HG02852 (cell line): ENCODE data around the gene TGM6.

Experiments
- ATAC-seq: cut with Tn5 transposase; IDR thresholded peaks from one replicate; pipeline ENCODE4 v1.9.1; 2021; ENCODE audit warnings: mild to moderate bottlenecking, moderate library complexity; ENCODE audit not compliant: unreplicated experiment

TGM6 gene

DNA sequence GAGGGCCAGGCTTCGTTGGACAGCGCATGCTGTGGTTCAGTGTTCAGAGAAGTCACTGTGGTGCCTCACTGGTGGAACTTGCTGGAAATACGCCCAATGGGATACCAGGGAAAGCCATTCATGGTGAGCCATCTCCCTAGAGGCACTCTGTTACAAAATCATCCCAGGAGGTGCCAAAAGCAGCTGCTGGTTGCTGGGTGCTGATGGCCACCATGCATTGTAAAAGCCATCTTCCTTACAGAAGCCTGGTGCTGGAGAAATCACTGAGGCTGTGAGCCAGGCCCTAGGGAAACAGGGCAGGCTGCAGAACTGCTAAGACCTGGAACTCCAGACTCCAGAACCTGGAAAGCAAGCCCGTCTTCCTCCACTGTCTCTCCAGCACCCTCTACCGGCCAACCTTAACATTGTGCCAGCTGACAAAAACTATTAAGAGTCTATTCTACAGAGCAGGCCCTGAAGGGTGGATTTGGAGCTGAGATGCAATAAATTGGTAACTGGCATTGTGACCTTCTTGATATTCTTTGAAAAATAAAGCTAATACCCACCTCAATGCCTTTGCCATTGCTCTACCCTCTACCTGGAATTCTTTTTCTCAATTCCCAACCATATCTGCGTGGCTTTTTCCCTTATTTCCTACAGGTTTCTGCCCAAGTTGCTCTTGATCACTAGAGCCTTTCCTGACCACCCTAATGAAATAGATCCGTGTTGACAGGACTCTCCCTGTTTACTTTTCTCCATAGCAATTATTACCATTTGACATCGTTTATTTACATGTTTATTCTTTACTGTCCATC is 71.4 kb downstream of the TGM6 start:
- no peak for ATAC-seq

DNA sequence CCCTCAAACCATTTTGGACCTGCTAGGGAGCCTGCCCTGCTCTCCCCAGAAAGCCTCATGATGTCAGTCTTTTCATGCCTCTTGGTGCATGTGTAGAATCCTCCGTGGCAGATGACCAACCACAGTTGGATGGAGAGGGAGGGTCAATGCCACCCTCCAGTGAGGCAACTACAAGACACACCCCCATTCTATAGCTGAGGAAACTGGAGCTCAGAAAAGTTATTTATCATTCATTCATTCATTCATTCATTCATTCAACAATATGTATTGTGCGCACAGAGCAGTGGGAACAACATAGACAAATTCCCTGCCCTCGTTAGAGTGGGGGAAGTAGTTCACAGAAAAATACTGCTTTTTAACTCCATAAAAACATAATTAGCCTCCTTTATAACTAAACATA is 73.1 kb downstream of the TGM6 start:
- ATAC-seq = no peak

DNA sequence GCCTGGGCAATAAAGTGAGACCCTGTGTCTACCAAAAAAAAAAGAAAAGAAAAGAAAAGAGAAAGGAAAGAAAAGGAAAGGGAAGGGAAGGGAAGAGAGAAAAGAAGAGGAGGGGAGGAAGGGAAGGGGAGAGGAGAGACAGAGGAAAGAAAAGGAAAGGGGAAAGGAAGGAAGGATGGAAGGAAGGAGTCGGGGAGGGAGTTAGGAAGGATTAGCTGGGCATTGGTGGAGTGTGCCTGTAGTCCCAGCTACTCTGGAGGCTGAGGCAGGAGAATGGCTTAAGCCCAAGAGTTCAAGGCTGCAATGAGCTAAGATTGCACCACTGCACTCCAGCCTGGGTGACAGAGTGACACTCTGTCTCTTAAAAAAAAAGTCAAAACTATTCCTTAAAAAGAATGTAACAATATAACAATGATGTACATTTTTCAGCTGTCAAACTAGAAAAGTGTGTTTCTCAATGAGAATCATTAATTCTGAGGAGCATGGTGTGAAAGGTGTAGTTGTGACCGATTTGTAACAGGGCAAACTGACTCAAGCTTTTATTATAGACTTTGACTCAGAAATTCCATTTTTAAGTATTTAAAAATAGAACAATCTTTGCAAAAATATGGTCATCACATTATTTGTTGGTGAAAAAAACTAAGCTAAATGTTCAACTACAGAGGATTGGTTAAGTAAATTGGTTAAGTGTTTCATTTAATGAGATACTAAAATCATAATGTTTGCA is 75.2 kb downstream of the TGM6 start:
- ATAC-seq = no peak

DNA sequence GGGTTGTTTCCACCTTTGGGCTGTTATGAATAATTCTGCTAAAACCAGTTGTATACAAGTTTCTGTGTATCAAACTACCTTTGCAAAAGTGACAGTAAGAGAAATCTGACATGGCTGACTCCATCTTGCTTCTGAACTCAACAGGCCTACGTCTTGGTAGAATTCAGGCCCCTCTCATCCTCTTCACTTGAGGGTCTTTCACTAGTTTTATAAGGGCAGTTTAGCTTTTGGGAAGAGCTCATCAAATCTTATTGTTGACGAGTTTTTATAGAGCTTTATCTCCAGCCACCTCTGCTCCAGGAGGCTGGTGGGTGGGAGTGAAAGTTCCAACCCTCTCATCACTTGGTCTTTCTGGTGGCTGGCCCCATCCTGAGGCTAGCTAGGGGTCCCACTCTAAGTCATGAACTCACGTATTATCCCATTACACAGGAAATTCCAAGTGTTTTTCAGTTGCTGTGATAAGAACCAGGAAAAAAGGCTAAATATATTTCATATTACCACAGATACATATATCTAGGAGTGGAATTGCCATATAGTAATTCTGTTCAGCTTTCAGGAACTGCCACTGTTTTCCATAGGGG is 78.3 kb downstream of the TGM6 start:
- no peak for ATAC-seq

DNA sequence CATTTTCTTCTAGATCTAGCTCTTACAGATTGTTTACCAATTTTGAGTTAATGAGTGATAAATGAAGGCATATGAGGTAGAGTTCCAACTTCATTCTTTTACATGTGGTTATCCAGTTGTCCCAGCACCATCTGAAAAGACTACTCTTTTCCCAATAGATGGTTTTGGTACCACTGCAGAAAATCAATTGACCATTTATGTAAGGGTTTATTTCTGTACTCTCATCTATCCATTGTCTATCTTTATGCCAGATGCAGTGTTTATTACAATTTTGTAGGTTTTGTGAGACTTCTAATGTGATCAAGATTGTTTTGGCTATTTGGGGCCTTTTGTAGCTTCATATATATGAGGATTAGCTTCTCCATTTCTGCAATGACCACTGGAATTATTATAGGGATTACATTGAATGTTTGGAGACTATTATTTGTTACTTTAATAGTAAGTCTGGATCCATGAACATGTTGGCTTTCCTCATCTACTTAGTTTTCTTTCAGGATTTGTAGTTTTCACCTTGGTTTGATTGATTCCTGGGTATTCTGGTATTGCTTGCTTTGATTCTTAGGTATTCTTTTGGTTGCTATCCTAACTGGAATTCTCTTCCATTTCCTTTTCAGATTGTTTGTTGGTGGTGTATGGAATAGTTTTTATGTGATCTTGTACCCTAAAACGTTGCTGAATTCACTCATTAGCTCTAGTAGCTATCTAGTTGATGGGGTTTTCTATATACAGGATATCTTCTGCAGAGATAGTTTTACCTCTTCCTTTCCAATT is 79.5 kb downstream of the TGM6 start:
- no peak for ATAC-seq

DNA sequence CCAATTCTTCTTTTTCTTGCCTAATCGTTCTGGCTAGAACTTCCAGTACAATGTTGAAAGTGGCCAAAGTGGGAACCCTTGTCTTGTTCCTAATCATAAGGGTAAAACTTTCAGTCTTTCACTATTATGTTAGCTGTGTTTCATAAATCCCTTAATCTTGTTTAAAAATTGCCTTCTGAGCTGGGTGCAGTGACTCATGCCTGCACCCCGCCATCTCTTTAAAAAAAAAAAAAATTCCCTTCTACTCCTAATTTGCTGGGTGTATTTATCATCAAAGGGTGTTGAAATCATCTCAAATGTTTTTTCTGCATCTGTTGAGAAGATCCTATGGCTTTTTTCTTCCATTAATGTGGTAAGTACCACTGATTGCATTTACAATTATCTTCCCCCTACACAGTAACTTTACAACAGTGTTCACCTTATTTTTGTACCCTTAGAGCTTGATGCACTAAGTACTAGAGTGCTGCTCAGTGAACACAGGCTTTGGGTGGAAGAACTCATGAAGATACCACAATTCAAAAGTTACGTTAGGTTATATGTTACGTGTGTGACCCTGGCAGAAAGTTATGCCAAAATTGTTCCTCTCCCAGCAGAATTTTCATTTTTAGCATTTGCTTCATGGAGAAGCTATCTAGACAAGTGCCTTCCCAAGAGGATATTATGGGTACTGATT is 80.2 kb downstream of the TGM6 start:
- no peak for ATAC-seq

DNA sequence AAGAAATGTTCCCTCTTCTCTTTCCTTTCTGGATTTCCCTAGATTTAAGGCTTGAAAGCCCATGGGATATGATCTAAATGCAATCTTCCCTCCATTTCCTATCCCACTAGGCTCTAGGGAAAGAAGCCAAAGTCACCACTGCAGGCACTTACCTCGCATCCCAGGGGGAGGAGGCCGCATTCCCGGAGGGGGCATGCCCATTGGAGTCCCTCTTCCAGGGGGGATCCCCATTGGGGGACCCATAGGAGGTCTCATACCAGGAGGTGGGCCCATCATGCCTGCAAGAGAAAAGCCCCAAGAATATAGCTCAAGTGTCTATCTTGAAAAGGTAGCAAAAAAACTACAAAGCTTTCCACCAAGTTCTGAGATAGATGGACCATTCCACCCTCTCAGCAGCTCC is 81.8 kb downstream of the TGM6 start:
- ATAC-seq = no peak

DNA sequence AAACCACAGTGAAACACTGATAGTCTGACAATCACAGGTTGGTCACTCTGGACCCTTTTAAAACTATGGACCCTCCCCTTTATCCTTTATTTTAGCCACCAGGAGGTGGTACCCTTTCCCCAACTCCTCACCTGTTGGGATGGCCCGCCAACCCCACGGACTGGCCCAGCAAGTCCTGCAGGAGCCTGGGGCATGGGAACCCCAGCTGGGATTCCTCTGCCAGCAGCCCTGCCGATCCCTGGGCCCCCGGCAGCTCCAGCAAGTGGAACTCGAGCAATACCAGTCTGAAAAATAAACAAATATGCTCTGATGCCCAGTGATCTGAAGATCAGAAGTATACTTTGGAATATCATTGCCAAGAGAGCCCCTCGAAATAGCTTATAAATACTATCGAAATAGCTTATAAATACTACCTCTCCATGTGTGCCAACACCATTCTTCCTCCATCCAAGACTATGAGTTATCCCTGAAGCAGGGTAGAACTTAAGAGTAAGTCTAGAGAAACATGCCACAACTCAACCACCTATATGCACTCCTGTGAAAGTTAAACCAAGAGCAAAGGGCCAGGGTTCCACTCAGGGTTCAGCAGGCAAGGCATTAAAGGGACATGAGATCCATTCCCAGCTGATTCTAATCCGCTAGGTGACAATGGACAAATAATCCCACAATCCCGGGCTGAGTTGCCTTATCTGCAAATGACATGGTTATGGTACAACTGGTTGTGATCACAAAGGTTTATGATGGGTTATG is 83.1 kb downstream of the TGM6 start:
- ATAC-seq = no peak

DNA sequence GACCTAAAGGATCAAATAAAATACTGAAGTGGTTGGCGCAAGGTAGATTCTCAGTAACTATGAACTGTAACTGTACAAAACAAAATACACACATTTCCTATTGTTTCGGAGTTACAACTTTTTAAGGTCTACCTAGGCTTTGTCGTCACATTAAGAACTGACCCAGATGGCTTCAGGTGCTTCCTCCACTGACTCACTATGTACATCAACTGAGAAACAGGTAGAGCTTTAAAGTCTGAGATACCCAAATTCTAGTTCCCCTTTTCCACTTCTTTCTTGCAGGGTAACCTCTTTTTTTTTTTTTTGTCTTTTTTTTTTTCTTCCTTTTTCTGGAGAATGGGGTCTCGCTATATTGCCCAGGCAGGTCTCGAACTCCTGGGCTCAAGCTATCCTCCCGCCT is 84.4 kb downstream of the TGM6 start:
- ATAC-seq = no peak

DNA sequence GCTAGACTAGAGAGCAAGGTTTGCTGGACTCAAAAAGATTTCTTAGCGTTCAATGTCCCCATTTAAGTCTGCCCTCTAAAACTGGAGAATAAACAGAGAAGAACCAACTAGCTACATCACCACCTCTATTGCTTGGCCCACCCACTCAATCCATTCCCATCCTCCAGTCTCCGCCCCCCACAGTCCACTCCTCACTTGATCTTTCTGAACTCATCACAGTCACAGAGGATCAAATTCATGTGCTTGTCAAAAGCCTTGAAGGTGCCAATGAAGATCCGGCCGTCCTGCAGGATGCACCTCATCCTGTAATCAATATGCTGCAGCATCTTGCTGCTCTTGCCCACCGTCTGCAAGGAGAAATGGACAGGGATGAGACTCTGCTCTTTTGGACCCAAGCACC is 86.7 kb downstream of the TGM6 start:
- ATAC-seq = no peak

DNA sequence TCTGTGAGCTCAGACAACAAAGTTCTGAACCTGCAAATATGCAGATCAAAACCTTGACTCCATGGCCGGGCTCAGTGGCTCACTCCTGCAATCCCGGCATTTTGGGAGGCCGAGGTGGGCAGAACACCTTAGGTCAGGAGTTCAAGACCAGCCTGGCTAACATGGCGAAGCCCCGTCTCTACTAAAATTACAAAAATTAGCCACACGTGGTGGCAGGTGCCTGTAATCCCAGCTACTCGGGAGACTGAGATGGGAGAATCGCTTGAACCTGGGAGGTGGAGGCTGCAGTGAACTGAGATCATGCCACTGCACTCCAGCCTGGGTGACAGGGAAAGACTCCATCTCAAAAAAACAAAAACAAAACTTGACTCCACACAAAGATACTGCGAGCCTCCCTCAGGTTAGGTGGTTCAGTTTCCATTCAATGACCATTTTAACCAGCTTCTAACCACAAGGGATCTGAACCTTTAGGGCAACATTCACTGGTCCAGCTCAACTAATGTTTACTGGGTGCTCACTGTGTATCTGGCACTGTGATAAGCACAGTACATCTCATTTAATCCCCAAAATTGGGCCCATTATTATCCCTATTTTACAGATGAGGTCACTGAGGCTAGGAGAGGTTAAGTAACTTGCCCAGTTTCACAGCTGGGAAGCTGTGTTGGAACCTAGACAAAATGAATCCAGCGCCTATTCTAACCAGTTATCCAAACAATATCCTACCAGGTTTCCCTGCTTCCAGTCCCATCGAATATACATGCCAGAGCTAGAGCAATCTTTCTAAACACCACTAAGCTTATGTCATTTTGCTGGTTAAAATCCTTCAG is 88.1 kb downstream of the TGM6 start:
- ATAC-seq = no peak

DNA sequence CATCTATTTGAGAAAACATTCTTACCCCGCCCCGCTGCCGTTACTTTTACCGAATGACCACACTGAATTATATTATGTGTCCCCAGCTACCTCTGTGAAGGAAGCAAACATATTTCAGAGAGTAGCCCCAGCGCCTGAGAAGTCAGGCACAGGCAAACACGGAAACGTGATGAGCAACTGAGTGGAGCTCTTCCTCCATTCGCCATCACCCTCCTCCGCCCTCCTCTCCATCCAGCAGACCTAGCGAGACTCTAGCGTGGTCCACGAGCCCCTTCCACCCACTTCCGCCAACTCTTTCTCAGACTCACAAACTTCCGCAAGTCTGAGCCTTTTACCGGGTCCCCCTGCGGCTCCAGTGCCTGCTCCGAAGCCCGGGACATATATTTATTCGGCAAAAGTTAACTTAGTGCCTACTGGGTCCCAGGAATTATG is 89.3 kb downstream of the TGM6 start:
- no peak for ATAC-seq

DNA sequence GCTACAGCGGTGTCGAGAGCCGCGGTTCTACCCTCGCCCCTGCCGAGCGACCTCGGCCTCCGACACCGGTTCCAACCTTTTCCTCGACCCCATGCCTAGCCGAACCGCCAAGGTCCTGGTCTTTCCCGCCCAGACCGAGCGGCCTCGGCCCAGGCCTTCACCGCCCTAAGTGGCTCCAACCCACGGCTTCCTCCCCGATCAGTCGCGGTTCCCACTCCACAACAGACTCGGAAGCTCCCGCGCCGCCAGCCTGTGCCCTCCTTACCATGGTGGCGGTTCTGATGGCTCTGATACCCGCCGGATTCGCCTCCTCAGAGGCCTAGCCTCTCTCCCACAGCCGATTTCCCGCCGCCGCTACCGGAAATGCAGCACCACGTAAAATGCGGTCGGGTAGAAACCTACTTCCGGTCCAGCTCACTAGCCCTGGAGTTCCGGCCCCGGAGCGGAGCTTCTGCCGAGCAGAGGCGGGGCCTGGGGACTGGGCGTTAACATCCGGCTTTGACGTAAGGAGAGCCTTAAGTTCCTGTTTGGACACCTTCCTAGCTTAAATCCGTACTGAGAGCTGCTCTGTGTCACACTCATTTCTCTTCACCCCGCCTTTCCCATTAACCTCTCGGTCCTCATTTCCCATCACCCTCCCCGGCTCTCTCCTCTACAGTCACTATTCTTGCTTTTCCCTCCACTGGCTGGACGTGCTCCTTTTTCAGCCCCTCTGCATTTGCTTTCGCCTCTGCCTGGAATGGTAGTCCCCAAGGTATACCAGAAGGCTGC is 89.9 kb downstream of the TGM6 start, which contains the start of gene SNRPB:
Gene SNRPB, minus strand, starts transcription at position 367 of the 771 bp plus-strand sequence. Its CDS starts 99 bp downstream, at position 268.
- ATAC-seq = peak; percentile 96

DNA sequence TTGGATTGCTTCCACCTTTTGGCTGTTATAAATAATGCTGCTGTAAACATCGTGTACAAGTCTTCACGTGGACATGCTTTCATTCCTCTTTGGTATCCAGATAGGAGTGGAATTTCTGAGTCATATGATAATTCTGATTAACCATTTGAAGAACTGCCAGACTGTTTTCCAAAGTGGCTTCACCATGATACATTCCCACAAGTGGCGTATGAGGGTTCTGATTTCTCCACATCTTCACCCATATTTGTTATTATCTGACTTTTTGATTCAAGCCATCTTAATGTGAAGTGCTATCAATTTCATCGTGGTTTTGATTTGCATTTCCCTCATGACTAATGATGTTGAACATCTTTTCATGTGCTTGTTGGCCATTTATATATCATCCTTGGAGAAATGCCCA is 92.8 kb downstream of the TGM6 start:
- no peak for ATAC-seq

DNA sequence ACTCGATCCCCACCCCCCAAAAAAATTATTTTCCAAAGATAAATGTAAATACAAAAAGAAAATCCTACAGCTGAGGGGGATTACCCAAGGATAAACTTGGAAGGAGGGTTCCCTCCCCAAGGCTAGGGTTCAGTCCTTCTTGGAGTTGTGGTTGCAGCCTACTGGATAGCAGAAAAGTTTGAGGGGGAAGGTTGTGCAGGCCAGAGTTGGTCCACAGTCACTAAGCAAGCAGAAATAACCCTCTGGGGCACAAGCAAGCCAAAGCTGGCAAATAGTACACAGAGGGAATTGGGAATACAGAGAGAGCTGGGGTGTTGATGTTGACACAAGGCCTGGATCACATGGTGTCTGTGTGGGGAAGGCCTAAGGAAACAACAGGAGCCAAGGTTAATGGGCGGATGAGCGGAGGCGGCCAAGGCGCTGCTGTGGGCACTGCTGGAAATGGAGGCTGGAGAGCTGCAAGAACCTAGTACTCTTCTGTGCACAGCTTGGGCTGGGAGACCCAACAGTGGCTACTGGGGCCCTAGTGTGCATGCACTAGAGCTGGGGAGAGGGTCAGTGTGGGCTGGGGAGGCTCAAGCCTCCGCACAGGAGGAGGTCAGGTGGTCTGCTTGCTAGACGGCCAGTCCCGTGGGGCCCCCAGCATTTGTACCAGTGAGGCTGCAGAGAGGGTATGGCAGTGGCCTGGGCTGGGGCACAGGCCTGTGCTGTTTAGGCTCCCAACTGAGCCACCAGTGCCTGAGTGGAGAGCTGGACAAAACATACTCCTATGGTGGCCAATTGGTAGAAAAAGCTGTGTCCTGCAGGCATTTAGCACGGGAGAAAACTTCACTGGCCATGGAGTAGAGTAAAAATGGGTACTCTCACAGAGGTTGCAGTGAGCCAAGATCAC is 95.4 kb downstream of the TGM6 start:
- ATAC-seq = no peak

DNA sequence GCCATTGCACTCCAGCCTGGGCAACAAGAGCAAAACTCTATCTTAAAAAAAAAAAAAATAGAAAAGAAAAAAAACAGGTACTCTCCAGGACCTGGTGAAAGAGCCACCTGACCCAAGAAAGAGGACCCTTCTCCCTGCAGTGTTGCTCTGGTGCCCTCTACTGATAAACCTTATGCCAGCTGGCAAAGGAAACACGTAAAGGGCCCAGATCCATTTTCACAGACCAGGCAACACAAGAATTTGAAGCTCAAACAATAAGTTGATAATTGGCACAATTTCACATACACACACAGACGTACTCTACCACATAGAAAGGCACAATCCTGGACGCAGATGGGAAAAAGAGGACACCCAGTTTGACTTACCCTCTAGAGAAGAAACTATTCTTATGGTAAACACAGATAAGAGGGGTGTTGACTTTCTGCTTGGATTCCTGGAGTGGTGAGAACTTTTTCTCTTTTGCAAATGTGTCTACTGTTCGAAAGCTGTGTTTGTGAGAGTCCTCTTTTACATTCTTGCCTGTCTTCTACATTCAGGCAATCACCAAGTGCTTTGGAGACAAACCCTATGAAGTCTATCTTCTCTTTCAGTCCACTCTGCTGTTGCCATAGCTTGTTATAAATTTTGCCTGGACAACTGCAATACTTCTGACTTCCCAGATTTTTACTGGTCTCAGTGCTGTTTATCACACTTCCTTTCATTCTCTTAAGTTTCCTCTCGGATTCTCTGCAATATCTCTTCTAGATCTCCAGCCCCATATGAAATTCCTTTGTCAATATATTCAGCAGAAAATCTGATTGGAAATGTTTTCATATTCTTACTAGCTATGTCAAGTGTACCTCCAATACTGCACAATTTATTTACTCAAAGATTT is 96.3 kb downstream of the TGM6 start:
- no peak for ATAC-seq
